ENCODE results near the gene RAI1.

- TF ChIP-seq EZH2 (IDR thresholded peaks at IDR 0.05; ENCODE audit: insufficient read depth, low read length) (no peak), CTCF (IDR thresholded peaks at IDR 0.05; ENCODE audit: insufficient read depth, low read depth, low read length) (no peak)
These were observed 86.7 kb downstream of the RAI1 start for GRCh38 chr17:17767887-17768418.
